HTERT RPE-1 (cell line): Measurements from ENCODE around the gene LAPTM5.
"Not testable (repeated sequence)": the region's sequence is repeated elsewhere in the genome, so short reads cannot be mapped to it uniquely, and the experiment has no call there.

Experiments used
- in situ Hi-C: fragments of 300-500 bp; cut with MboI; formaldehyde crosslinking; loops from 4 replicates; pipeline ENCODE4 v1.14.3; 2020; ENCODE audit warnings: low sequenced_read_pairs

Gene LAPTM5

GRCh38 chr1:30774550-30775432 lies 17.2 kb upstream of the LAPTM5 start:
- in situ Hi-C loops, result loop anchor here (25.0 kb wide), 1 partner anchor 138 kb away; the partner anchor contains the start of gene SDC3

DNA sequence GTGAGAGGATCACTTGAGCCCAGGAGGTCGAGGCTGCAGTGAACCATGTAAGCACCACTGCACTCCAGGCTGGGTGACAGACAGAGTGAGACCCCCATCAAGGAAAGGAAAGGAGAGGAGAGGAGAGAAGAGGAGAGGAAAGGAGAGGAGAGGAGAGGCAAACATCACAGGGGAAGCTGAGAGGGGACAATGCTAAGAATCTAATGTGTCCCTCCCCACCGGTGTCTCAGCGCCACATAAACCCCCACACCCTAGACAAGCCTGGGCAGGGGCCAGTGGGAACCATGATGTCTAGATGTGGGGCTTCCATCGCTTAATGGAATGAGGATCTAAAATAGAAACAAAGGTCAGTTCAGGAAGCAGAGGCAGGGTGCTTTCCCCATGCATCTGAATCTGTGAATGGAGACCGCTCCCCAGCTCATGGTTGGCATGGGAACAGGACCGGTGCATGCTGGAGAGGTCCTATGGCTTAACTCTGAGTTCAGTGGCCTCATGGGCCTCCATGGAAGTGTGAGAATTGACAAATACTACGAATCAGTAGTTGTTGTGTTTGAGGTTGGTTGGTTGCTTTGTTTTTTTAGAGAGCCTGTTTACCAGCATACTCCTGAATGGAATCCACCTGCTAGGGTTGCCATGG lies 16.3 kb upstream of the LAPTM5 start:
- in situ Hi-C loops, result no loop called here

DNA sequence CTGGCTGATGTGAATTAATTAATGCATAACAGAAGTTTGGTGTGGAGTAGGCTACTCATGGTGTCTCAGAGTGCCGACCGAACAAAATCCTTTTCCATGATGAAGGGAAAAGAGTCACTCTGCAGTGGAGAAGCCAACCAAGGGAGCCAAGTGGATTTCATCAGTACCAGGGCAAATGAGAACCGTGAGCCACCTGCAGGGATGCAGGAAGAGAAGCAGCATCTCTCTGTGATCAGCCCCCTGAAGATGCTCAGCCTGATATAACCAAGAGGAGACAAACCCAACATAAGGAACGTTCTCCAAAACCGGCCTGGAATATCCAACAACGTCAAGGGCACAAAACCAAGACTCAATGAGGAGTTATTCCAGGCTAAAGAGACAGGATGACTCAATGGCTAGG lies 13.4 kb upstream of the LAPTM5 start:
- in situ Hi-C loops, result no loop called here

DNA sequence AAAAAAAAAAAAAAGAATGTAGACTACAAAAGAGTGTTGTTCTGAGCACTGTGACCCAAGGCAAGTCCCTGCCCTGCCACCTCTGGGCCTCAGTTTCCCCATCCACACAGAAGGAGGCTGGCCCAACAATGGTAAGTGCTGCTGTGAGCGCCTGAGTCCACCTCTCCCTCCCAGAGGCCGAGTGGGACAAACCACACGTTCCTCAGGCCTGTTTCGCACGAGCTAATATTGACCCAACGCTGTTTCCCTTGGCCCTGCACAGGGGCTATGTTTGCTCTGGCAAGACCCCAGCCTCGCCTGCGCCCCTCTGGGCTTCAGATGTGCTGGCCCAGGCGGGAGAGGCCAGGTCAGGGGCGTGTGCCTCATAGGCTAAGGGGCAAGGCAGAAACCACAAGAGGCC lies 12.6 kb upstream of the LAPTM5 start:
- in situ Hi-C loops, result no loop called here

- in situ Hi-C loops, result no loop called here
These were observed 11.5 kb upstream of the LAPTM5 start for GRCh38 chr1:30768830-30769718.

- in situ Hi-C loops, result no loop called here
These were observed 10.7 kb upstream of the LAPTM5 start for GRCh38 chr1:30768159-30768829.

GRCh38 chr1:30766948-30767347 lies 9.4 kb upstream of the LAPTM5 start:
- in situ Hi-C loops, result not testable (repeated sequence)

- in situ Hi-C loops, result no loop called here
These were observed 8.2 kb upstream of the LAPTM5 start for GRCh38 chr1:30765556-30766434.

- in situ Hi-C loops, result no loop called here
These were observed 7.5 kb upstream of the LAPTM5 start for GRCh38 chr1:30764939-30765555.

DNA sequence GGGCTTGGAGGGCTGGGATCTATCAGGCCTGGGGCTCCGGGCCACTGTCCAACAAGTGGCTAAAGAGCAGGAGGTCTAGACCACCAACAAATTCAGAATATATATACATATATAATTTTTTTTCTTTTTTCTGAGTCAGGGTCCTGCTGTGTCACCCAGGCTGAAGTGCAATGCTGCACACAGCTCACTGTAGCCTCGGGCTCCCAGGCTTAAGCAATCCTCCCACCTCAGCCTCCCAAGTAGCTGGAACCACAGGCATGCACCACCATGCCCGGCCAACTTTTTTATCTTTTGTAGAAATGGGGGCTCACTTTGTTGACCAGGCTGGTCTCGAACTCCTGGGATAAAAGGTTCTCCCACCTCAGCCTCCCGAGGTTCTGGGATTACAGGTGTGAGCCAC lies 6.8 kb upstream of the LAPTM5 start:
- in situ Hi-C loops, result no loop called here

DNA sequence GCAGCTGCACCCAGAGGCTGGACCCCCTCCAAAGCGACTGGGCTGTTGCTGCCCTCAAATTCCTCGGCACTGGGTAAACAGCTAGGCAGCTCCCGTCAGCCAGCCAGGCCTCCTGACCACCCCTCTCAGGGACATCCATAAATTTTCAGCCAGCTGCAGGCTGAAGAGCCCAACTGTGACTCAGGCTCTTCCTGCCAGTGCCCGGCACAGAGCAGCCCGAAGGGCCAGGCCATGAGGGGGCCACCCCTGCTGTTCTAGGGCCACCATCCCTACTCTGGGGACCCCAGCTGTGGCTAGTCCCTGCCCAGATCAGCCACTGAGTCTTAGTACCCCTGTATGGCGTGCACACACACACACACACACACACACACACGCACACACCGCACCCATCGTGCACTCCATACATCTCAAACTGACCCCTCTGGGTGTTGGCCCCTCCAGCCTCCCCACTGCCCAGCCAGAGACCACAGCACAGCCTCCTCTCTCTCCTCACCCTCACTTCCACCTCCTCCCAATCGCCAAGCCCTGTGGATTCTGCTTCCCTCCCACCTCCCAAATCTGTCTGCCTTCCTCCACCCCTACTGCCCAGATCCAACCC lies 6.2 kb upstream of the LAPTM5 start:
- in situ Hi-C loops, result no loop called here

GRCh38 chr1:30762930-30763650 lies 5.5 kb upstream of the LAPTM5 start:
- in situ Hi-C loops, result no loop called here

- in situ Hi-C loops, result no loop called here
These were observed 4.8 kb upstream of the LAPTM5 start for GRCh38 chr1:30762152-30762929.

GRCh38 chr1:30761381-30762151 lies 4.0 kb upstream of the LAPTM5 start:
- in situ Hi-C loops, result no loop called here

- in situ Hi-C loops, result no loop called here
These were observed 3.2 kb upstream of the LAPTM5 start for GRCh38 chr1:30760596-30761324.

DNA sequence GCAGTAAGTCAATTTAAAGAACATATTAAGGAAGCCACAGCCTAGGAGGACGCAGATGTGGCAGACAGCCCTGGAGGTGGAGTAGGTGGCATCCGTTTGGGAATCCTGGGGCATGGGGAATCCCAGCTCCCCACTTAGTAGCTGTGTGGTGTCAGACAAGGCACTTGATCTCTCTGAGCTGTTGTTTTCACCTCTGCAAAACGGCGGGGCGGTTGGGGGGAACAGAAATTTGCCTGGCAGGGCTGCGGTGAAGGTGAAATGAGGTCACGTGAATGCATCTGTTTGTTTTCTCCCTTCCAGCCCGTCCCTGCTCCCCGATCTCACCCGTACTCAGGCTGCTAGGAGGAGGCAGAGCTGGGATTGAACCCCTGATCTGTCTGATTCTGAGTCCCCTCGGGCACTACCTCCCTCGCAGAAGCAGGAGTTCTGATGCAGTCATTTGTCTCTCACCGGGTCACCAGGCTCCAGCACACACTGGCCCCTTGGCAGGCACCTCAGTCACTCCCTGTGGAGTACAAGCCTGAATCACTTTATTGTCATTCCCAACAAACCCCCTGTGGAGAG lies 2.2 kb upstream of the LAPTM5 start:
- in situ Hi-C loops, result no loop called here
